PC-9 (cell line): ENCODE measurements around the gene MTA1. TPM values are rescaled to one million over a fixed set of nuclear protein-coding genes. Genes with fewer than 3 reads are reported as not detected.

Experiments
- BruUV-seq: library from RNA; stranded (reverse); fragments of 400-500 nt; replicated peaks from 2 replicates; lab custom pipeline; 2021; lab: Mats Ljungman, UMichigan
- CTCF ChIA-PET: fragments of 300-600 bp; sonication (Branson Sonifier 250); formaldehyde crosslinking; loops from one replicate; lab custom pipeline; 2022; ENCODE audit warnings: antibody characterized with exemption; lab: Charles Lee
- POLR2A ChIA-PET: fragments of 300-600 bp; sonication (Branson Sonifier 250); formaldehyde crosslinking; loops from one replicate; lab custom pipeline; 2022; ENCODE audit warnings: antibody characterized with exemption; ENCODE audit not compliant: unreplicated experiment; lab: Charles Lee
- DNase-seq, 2 experiments: peaks; one replicate each; pipeline versions ENCODE4 v3.0.0 to v3.0.0-alpha.2; 2015 to 2022; ENCODE audit warnings: mixed read lengths in 1 of 2
- H2AFZ ChIP-seq: fragments of 200-600 bp; sonication (generic); 2 replicates; pipeline ENCODE4 v1.8.1; 2017; ENCODE audit warnings: antibody characterized with exemption
- H3F3A ChIP-seq: fragments of 200-600 bp; sonication (generic); 2 replicates; pipeline ENCODE4 v1.8.1; 2017; ENCODE audit warnings: antibody characterized with exemption, mild to moderate bottlenecking, low read depth; ENCODE audit not compliant: insufficient read depth
- H3K27ac ChIP-seq: fragments of 200-600 bp; sonication (generic); 2 replicates; pipeline ENCODE4 v1.6.1; 2016; ENCODE audit warnings: mixed run types
- H3K27me3 ChIP-seq: fragments of 200-600 bp; sonication (generic); 2 replicates; pipeline ENCODE4 v1.6.1; 2016; ENCODE audit warnings: low read depth, mixed run types; ENCODE audit not compliant: insufficient read depth
- H3K36me3 ChIP-seq: fragments of 200-600 bp; sonication (generic); 2 replicates; pipeline ENCODE4 v1.6.1; 2016; ENCODE audit warnings: low read depth, mixed run types
- H3K4me1 ChIP-seq: fragments of 200-600 bp; sonication (generic); replicated peaks from 2 replicates; pipeline ENCODE4 v1.6.1; 2016; ENCODE audit warnings: mixed run types; ENCODE audit not compliant: insufficient read depth
- H3K4me2 ChIP-seq: fragments of 200-600 bp; sonication (generic); 2 replicates; pipeline ENCODE4 v1.6.1; 2017; ENCODE audit warnings: mixed run types
- H3K4me3 ChIP-seq: fragments of 200-600 bp; sonication (generic); 2 replicates; pipeline ENCODE4 v1.6.1; 2016; ENCODE audit warnings: mixed run types
- H3K79me2 ChIP-seq: fragments of 200-600 bp; sonication (generic); 2 replicates; pipeline ENCODE4 v1.6.1; 2017; ENCODE audit warnings: low read depth, mixed run types
- H3K9me2 ChIP-seq: fragments of 200-600 bp; sonication (generic); 2 replicates; pipeline ENCODE4 v1.8.1; 2017; ENCODE audit warnings: mild to moderate bottlenecking; ENCODE audit not compliant: insufficient read depth
- H3K9me3 ChIP-seq: fragments of 200-600 bp; sonication (generic); 2 replicates; pipeline ENCODE4 v1.8.1; 2016; ENCODE audit warnings: low read depth; ENCODE audit not compliant: insufficient read depth
- H4K20me1 ChIP-seq: fragments of 200-600 bp; sonication (generic); 2 replicates; pipeline ENCODE4 v1.8.1; 2017; ENCODE audit not compliant: insufficient read depth
- CTCF ChIP-seq: fragments of 200-600 bp; sonication (generic); conservative IDR thresholded peaks from 2 replicates; pipeline ENCODE4 v1.6.1; 2017; ENCODE audit warnings: mixed run types, antibody characterized with exemption, mild to moderate bottlenecking, moderate library complexity
- EZH2 ChIP-seq: fragments of 200-600 bp; sonication (generic); IDR thresholded peaks from 2 replicates; pipeline ENCODE4 v1.8.0; 2017; ENCODE audit warnings: antibody characterized with exemption, low read depth
- intact Hi-C: fragments of 100-400 bp; cut with micrococcal nuclease; formaldehyde crosslinking; loops from one replicate; pipeline ENCODE4 v1.10.0; 2022; ENCODE audit not compliant: unreplicated experiment
- total RNA-seq: library from RNA; stranded (reverse); gene quantifications from 2 replicates; pipeline ENCODE4 v1.2.3, GENCODE V29; 2021

Gene MTA1
- total RNA-seq, 1 experiment from 2014 or later = 124 TPM

- no peaks in the 10 kb centered on the region for H3F3A ChIP-seq
- peaks cover 26% of the 10 kb centered on the region for H4K20me1 ChIP-seq
- H3K4me2 ChIP-seq = no peak overlapping the region
- H3K4me1 ChIP-seq = no peaks in the 10 kb centered on the region
- intact Hi-C loops = no loop called here
- no peaks in the 10 kb centered on the region for H3K9me2 ChIP-seq
- H3K27me3 ChIP-seq = no peaks in the 10 kb centered on the region
- no peaks in the 10 kb centered on the region for H3K9me3 ChIP-seq
- 0 out of 2 replicates have a peak, but pooled peaks cover 10% of the 10 kb centered on the region for H3K79me2 ChIP-seq
- H2AFZ ChIP-seq = no peak overlapping the region
- no peak for DNase-seq
- CTCF ChIA-PET = no interaction called here
- no peak overlapping the region for H3K4me3 ChIP-seq
- H3K36me3 ChIP-seq = no peaks in the 10 kb centered on the region
- POLR2A ChIA-PET = no interaction called here
- H3K27ac ChIP-seq = no peak overlapping the region
- no TSS peak for BruUV-seq
- no peak for TF ChIP-seq CTCF
- TF ChIP-seq EZH2 = no peak
Observed at GRCh38 chr14:105442125-105442524, 22.5 kb downstream of the MTA1 start.

- Histone ChIP-seq H3K27ac (no peak overlapping the region), H3K9me3 (no peaks in the 10 kb centered on the region), H3K79me2 (0 out of 2 replicates have a peak, but pooled peaks cover 3% of the 10 kb centered on the region), H3K27me3 (no peaks in the 10 kb centered on the region), H3K4me2 (no peak overlapping the region), H4K20me1 (peaks cover 25% of the 10 kb centered on the region), H3F3A (no peaks in the 10 kb centered on the region), H2AFZ (no peak overlapping the region), H3K4me1 (no peaks in the 10 kb centered on the region), H3K36me3 (no peaks in the 10 kb centered on the region), H3K9me2 (no peaks in the 10 kb centered on the region), H3K4me3 (no peak overlapping the region)
- intact Hi-C loops = no loop called here
- TF ChIP-seq EZH2 (no peak), CTCF (no peak)
- POLR2A ChIA-PET = no interaction called here
- CTCF ChIA-PET = no interaction called here
- no TSS peak for BruUV-seq
- no peak for DNase-seq
Observed at GRCh38 chr14:105442834-105443233, 23.2 kb downstream of the MTA1 start.

GRCh38 chr14:105444859-105445258 is 25.2 kb downstream of the MTA1 start:
- Histone ChIP-seq H3K79me2 (no peaks in the 10 kb centered on the region), H3K4me1 (no peaks in the 10 kb centered on the region), H3K4me2 (no peak overlapping the region), H3K27me3 (no peaks in the 10 kb centered on the region), H3F3A (no peaks in the 10 kb centered on the region), H3K9me2 (no peaks in the 10 kb centered on the region), H3K27ac (no peak overlapping the region), H3K4me3 (no peak overlapping the region), H3K36me3 (no peaks in the 10 kb centered on the region), H4K20me1 (peaks cover 23% of the 10 kb centered on the region), H2AFZ (no peak overlapping the region), H3K9me3 (no peaks in the 10 kb centered on the region)
- intact Hi-C loops = no loop called here
- POLR2A ChIA-PET = no interaction called here
- no TSS peak for BruUV-seq
- DNase-seq = no peak
- CTCF ChIA-PET = no interaction called here
- TF ChIP-seq CTCF (no peak), EZH2 (no peak)
